HuH-7.5 (cell line): ENCODE measurements around the gene BOLA1.
"Not testable (repeated sequence)": the region's sequence is repeated elsewhere in the genome, so short reads cannot be mapped to it uniquely, and the experiment has no call there.

Experiments
- DNase-seq: peaks from one replicate; pipeline ENCODE4 v3.0.0; 2011; ENCODE audit warnings: low spot score

BOLA1 gene

DNA sequence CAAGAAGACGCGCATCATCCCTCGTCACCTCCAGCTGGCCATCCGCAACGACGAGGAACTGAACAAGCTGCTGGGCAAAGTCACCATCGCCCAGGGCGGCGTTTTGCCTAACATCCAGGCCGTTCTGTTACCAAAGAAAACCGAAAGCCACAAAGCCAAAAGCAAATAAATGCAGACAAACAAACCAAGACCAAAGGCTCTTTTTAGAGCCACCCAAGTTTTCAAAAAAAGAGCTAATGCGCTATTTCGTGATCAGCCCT lies 12.2 kb upstream of the BOLA1 start:
- not testable (repeated sequence) for DNase-seq

DNA sequence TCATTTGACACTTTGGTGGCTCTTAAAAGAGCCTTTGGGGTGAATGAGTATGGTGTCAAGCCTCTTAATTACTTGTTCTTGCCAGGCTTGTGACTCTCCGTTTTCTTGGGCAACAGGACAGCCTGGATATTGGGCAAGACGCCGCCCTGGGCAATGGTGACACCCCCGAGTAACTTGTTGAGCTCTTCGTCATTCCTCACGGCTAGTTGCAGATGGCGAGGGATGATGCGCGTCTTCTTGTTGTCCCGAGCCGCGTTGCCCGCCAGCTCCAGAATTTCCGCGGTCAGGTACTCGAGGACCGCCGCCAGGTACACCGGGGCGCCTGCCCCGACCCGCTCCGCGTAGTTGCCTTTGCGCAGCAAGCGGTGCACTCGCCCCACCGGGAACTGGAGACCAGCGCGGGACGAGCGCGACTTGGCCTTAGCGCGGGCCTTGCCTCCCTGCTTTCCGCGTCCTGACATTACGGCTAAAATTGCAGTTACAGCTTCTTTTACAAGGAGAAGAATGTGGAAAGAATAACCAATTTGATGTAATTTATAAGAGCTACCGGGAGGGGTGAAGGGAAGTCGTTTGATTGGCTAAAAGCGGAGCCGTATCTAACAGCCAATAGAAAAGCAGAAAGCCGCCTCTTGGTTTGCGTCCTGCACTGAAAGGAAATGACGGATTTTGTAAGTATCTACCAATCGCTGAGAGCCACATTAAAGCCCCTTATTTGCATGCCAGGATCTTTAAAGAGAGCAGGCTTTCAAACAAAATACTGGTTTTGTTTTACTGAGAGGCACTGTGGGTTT lies 11.7 kb upstream of the BOLA1 start:
- DNase-seq: peak; percentile 76

DNA sequence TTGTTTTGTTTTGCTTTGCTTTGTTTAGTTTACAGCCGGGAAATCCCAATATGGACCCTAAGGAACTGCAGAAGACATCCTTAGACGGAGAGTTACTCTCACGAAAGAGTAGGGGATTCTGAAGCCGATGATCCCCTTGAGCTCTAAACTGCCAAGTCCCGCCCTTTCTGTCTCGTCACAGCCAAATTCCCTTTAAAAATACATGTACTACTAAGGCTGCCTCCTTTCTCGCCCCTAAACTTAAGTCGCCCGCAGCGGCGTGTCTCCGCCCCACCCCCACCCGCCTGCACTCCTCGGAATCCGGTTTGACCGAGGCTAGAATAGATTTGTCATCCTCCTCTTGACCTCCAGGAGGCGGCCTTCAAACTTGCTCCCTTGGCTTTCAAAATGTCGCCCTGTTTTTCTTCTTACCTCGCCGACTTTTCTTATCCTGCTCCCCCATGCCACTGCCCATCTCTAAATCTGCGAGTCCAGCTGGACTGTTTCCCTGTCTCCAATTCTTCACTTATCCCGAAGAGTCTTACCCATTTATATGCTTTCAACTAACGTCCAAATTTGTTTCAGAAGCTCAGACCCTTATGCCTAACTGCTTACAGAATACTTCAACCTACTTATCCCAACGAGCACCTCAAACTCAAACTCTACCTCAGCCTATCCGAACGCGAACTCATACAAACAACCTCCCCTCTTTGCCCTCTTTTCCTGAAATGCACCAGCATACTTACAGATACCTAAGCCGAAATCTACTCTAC lies 10.9 kb upstream of the BOLA1 start:
- peak; percentile 50 for DNase-seq

DNA sequence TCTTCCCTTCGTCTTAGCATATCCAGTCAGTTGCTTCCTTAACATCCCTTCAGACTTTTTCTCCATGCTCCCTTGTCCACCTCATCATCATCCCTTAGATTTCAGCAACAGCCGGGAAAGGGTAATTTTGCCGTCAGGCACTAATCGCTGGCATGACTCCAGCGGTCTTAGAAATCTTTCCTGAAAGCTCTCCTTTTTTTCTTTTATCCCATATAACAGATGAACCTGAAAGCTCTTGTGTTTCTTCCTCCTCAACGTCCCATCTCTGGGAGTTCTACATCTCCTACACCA lies 10.4 kb upstream of the BOLA1 start:
- no peak for DNase-seq

DNA sequence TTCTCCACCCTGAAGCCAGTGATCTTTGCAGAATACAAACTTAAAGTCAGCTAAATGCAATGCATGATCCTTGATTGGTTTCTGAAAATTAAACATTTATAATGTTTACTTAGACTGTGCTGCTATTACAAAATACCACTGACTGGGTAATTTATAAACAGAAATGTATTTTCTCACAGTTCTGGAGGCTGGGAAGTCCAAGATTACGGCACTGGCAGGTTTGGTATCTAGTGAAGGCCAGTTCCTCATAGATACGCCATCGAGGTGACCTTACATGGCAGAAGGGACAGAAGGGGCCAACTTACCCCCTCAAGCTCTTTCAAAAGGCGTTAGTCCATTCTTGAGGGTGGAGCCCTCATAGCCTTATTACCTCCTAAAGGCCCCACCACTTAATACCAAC lies 2.8 kb upstream of the BOLA1 start:
- DNase-seq: no peak

DNA sequence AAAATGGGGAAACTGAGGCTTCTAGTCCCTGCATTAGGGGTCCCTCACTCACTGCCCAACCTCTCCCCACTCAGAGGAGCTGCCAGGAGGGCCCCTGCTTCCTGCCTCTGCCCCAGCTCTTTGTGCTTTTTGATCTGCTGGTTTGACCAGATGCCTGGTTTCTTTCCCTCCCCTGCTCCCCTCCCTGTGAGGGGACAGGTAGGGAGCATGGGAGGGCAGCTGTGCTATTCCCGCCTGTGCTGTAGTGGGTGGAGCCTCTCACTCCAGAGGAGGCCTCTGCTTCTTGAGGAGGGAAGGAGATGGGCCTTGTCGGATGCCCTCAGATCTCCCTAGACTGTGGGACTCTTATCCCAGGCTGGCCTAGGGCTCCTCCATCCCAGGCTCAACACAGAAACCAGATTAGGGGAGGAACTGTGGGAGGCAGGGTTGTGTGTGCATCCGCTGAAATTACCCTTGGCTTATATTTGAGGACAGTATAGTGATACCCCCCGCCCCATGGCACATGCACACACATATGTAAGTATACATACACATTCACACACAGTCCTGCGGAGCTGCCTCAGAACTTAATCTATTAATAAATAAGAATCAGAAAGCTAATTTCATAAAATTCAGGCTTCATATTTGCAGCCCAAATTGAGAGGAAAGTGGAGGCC lies 4.6 kb downstream of the BOLA1 start:
- no peak for DNase-seq

DNA sequence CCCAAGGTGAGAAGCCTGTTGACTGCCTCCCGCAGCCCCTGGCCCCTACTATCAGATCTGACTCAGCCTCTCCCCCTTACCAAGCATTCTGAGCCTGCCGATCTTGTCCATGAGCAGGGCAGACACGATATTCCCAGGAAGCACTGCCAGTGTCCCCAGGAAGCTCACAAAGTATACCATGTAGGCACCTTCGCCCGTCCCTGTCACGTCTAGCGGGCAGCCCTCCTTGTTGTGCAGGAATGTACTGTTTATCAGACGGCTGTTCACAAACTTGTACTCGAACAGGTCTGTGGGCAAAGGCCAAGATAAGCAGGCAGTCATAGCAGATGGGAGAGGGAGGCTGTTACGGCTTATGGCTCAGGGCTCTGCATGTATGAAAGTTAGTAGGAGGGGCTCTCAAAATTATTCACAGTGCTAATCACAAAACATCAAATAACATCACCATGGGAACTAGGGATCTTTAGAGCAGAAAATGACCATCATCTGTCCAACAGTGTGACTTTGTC lies 7.3 kb downstream of the BOLA1 start:
- DNase-seq: no peak

DNA sequence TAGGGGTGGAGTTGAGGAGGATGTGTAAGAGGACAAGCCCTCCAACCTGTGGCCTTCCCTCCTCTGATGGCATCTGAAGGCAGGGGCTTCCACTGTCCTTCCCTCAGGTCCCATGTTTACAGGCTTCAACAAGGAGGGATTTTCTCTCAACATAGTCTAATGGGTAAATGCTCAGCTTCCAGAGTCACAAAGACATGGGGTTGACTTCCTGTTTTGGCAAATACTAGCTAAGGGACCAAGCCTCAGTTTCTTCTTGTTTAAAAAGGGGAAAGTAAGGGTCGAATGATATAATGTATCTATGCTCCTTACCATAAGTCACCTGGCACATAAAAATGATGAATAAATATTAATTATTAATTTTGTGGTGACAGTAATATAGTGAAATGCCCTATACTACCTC lies 15.2 kb downstream of the BOLA1 start:
- DNase-seq: no peak

DNA sequence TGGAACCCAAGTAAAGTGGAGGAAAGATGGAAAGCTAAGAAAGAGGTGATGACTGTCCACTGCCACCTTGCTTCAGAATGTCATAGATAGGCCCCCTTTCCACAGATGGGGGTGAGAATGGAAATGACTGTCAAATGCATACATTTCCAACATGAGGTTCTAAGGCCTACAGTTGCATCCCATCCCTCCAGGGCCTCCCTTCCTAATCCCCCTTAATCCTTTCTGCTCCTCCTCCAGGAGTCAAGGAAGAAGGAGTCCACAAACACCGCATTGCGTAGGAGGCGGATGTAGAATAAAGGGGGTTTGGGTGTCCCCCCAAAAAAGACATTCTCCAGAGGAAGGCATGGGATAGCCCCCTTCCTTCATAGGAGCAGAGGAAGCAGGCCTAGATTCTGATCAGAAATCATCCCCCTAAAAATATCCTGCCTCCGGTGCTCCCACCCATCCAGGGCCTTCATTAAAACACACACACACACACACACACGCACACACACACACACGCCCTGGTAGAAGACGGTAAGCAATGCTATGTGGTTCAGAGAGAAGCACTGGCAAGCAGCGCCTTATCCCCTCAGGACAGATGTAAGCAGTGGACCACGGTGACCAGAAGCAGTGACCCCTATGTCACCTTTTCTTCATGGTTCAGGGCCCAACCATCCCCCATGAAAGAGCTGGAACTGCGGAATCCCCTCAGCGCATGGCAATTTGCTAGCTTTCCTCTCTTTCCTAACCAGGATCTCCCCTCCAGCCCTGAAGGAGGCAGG lies 16.2 kb downstream of the BOLA1 start:
- DNase-seq: no peak

DNA sequence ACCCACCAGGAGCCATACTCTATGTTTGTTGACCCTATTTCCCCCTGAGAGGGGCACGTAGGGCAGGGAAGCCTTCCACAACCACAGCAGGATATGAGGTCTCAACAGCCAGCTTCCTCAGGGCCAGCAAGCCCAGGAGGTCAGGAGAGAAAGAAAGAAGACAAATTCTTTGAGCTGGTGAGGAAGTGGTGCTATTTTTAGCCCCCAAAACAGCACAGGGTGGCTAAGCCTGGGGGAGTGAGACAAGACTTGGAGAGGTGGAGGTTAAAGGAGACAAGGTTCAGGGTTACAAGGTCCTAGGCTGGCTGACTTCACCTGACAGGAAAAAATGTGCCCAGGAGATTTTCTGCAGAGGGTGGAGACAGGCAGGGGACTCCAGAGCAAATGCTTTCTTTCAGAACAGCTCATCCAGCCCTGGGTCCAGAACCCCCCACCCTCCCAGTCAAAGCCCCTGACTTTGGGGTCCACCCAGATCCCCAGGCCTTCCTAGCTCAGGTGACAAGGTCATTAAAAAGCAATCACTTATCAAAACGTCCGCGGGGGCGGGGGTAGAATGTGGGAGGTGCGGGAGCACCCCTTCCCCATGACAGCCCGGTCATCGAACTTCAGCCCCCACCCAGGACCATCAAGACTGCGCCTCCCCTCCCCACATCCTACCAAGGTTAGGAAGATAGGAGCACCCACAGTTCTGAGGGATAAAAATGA lies 17.0 kb downstream of the BOLA1 start:
- DNase-seq: no peak

DNA sequence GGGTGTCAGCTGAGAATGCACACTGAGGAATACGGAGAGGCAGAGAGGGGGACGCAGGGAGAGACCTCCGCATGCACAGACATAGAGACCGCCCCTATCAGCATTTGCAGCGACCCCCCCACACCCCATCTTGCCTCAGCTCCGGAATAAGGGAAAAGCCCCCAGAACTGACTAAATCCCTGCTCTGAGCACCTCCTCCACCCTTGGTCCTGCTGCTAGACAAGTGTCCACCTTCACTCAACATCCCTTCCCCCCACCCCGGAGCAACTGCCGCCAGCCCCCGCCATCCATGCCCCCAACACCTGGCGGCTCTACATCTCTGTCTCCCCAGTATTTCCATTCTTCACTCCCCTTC lies 17.5 kb downstream of the BOLA1 start:
- no peak for DNase-seq

DNA sequence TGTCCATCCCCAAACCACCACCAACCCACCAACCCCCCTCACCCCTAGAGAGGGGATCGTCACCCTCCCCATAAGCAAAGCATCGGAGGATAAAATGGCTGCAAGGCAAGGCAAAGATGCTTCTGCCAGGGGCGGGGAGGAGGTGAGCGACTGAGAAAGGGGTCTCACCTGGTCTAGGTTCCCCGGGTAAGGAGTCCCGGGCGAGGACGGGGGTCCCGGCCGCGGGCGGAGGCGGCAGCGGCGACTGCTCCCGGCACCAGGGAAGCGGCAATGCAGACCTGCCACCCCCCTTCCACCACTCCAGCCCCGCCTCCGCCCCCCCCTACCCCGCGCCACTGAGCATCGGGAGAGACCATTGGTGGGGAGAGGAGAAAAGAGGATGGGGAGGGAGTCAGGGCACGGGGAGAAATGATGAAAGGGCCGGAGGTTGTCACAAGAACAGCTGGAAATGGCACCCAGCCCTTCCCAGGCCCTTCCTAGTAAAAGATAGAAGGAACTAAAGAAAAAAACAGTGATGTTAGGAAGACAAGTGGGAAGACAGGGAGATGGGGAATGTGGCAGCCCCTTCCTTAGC lies 18.3 kb downstream of the BOLA1 start, which contains the start of gene SV2A:
SV2A (minus strand) TSS at position 274 of the 574 bp plus-strand sequence. CDS start 4,004 bp downstream, outside the sequence.
- DNase-seq: peak; percentile 47

DNA sequence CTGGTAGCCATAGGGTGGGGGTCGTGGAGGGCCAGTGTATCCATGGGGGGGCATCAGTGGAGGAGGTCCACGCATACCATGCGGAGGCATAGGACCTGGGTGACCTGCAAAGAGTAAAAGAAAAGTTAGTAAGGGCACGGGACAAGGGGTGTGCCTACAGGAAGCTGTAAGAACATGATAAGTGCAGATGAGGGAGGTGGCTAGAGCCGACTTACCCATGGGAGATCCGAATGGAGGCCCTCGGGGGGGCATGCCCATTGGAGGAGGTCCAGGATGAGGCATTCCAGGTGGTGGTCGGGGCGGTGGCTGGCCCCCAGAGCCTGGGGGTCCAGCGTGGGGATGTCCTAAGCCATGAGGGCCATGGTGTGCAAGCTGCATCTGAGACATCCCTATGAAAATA lies 24.3 kb downstream of the BOLA1 start:
- no peak for DNase-seq

DNA sequence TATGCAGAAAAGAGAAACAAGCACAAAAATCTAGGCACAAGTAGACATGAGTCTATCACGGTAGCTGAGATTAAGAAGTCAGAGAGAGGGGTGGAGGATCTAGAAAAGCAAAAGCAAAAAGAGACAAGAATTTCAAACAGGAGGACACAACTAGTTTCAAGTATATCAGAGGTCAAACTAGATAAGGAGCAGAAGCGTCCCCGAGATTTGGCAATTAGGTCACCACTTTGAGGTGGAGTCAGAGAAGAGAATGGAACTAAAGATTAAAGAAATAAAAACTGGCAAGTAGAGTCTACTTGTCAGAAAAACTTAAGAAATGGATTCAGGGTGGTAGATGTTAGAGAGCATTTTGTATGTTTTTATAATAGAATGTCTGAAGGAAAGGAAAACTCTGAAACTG lies 26.0 kb downstream of the BOLA1 start:
- no peak for DNase-seq

DNA sequence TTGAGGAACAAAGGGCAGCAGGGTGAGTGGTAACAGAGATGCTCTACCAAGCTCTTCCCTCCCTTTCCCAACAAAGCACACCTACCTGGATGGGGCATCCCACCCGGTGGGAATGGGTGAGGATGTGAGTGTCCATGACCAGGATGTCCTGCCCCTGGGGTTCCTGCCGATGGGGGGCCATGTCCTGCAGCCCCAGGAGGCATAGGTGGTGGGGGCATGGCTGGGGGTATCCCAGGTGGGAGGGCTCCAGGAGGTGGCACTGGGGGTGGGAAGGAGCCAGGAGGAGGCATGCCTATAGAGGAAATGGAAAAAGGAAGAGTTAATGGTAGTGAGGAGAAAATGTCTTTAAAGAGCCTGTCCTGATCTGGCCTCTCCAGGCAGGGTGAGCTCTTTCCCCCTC lies 26.4 kb downstream of the BOLA1 start:
- no peak for DNase-seq

DNA sequence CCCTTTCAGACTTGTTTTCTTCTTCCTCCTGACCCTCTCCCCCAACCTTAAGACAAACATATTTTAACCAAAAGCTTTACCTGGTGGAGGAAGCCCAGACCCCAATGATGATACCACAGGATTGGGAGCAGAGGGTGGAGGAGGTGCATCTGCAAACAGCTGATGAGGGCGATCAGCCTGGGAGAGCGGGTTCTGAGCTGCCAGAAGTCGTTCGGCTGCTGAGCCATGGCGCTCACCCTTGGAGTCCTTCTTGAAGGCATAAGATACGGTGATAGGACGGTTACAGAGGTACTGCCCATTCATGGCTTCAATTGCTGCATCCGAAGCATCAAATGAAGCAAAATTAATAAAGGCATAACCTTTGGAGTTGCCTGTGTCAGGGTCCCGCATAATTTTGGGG lies 26.9 kb downstream of the BOLA1 start:
- no peak for DNase-seq

DNA sequence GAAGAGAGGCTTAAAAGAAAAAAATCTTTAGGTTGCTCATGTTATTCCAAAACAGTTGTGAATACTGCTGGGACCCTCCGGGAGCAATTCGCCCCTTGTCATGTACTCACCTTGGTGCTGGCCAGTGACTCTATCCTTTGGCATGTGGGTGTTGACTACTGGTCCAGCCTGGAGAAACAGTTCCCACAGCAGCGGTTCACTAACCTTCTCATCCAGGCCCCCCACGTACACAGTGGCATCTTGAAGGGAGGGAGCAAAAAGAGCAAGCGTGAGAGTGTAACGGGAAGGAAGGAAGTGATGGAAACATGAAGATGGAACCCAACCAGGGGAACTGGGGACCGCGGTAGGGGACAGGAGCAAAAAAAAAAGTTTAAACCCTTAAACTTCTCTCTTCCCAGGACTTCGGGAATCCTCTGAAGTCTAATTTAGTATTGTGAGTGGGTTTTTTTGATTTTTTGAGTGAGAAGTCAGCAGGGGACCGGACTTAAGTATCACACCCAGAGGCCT lies 27.7 kb downstream of the BOLA1 start:
- no peak for DNase-seq

DNA sequence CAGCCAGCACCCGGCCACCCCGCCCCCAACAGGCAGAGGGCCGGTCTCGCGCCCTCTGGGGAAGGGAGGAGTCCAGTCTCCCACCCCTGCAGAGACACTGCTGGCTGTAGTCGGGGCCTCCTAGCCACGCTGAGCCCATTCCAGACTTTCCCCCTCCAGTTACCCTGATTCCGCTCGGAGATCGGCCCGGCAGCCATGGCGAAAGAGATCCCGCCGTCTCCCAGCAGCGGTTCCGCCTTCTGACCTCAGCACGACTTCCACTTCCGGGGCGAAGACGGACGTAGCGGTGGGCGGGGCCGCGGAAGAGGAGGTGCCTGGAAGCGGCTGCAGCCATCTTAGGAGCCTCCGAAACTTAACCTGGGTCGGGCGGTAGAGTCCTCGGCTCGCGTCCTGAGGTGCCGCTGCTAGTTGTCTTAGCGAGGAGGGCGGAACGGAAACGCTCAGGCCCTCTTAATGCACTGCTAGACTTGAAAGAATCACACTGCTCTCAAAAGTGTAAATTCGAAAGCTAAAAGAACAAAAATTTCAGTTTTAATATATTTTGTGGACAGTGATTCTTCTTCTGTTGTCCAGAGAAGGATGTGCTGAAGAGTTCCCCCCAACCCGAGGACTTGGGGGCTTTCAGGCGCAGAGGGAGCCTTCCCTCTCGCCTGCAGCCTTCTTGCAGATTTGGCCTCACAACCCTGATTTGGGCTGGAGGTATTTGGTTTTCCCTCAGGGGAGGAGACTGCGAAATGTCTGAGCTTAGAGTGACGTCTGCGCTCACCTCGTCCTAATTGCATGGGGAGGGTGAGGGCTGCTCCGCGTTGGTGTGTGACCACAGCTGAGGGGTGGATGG lies 28.4 kb downstream of the BOLA1 start, which contains the start of gene SF3B4:
SF3B4 (minus strand) TSS at position 241 of the 838 bp plus-strand sequence; CDS start at position 197, 44 bp downstream.
- DNase-seq: peak; percentile 75

DNA sequence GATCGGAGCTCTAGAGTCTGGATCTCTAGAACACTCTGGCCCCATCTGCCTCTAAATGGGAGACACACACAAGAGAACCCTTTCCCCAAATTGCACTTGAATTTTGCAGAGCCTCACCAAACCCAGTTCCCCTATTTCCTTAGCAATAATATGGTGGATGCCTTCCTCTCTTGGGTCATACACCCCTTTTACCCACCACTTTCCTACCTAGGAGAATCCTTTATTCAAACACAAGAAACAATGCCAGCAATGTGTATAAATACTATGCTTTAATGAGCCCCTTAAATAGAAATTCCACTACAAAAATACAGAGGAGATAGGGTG lies 29.0 kb downstream of the BOLA1 start:
- DNase-seq: no peak

DNA sequence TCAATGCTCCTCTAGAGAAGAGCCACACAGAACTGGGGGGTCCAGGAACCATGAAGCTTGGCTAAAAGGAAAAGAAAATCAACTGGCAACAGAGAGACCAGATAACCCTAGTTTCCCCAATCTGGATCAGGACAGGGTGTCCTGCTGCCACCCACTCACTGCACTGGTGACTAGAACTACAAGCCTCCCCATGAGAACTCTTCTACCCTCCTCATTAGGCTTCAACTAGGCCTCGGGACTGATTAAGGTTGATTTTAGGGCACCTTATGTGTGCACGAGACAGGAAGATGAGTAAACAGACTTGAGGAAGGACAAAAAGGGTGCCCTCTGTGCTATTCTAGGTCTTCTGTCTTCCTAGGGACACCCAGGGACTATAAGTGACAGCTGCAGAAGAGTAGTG lies 30.5 kb downstream of the BOLA1 start:
- DNase-seq: no peak
